Smooth muscle cell (in vitro differentiated cells): ENCODE results near the gene TBCD. TPM values are rescaled to one million over a fixed set of nuclear protein-coding genes. Genes with fewer than 3 reads are reported as not detected.

Source experiments
- DNase-seq: peaks from one replicate; lab custom pipeline; 2025; ENCODE audit not compliant: unreplicated experiment; lab: John Stamatoyannopoulos, UW
- H2AFZ ChIP-seq: fragments of 200-600 bp; sonication (generic); 2 replicates; pipeline ENCODE4 v1.6.0; 2016; ENCODE audit warnings: antibody characterized with exemption, low read depth, mild to moderate bottlenecking
- H3F3A ChIP-seq: fragments of 200-600 bp; sonication (generic); 2 replicates; pipeline ENCODE4 v1.6.0; 2017; ENCODE audit warnings: antibody characterized with exemption, low read depth
- H3K27ac ChIP-seq: fragments of 200-600 bp; sonication (generic); 2 replicates; pipeline ENCODE4 v1.5.1; 2016; ENCODE audit warnings: low read depth, mild to moderate bottlenecking
- H3K27me3 ChIP-seq: fragments of 200-600 bp; sonication (generic); 2 replicates; pipeline ENCODE4 v1.6.1; 2016; ENCODE audit warnings: low read depth, mild to moderate bottlenecking
- H3K36me3 ChIP-seq: fragments of 200-600 bp; sonication (generic); 2 replicates; pipeline ENCODE4 v1.5.1; 2016; ENCODE audit warnings: low read depth
- H3K4me1 ChIP-seq: fragments of 200-600 bp; sonication (generic); 2 replicates; pipeline ENCODE4 v1.5.1; 2016; ENCODE audit warnings: low read depth
- H3K4me2 ChIP-seq: fragments of 200-600 bp; sonication (generic); 2 replicates; pipeline ENCODE4 v1.6.0; 2016; ENCODE audit warnings: mild to moderate bottlenecking
- H3K4me3 ChIP-seq: fragments of 200-600 bp; sonication (generic); 2 replicates; pipeline ENCODE4 v1.5.1; 2016; ENCODE audit warnings: mild to moderate bottlenecking
- H3K79me2 ChIP-seq: fragments of 200-600 bp; sonication (generic); 2 replicates; pipeline ENCODE4 v1.6.0; 2016; ENCODE audit warnings: low read depth, mild to moderate bottlenecking
- H3K9ac ChIP-seq: fragments of 200-600 bp; sonication (generic); 2 replicates; pipeline ENCODE4 v1.6.0; 2016; ENCODE audit warnings: low read depth
- H3K9me3 ChIP-seq: fragments of 200-600 bp; sonication (generic); replicated peaks from 2 replicates; pipeline ENCODE4 v1.5.1; 2016; ENCODE audit warnings: low read depth
- H4K20me1 ChIP-seq: fragments of 200-600 bp; sonication (generic); 2 replicates; pipeline ENCODE4 v1.6.0; 2016; ENCODE audit warnings: low read depth
- CTCF ChIP-seq: fragments of 200-600 bp; sonication (generic); IDR thresholded peaks from 2 replicates; pipeline ENCODE4 v1.5.1; 2017; ENCODE audit warnings: borderline replicate concordance, mild to moderate bottlenecking, antibody characterized with exemption; ENCODE audit not compliant: insufficient read depth, poor library complexity, severe bottlenecking
- polyA plus RNA-seq: library from polyadenylated mRNA; unstranded; fragments of >200 nt; fragmentation: Nextera tagmentation; extraction: Ambion mirVana; gene quantifications from 2 replicates; pipeline ENCODE4 v1.2.1, GENCODE V29; 2016
- total RNA-seq: library from RNA; depleted of rRNA; stranded (reverse); fragments of >200 nt; gene quantifications from 2 replicates; pipeline ENCODE4 v1.2.3, GENCODE V29; 2014

Gene TBCD
- total and polyA plus RNA-seq, 2 experiments from 2014 or later = 29.1 to 38.8 TPM

- Histone ChIP-seq H3K4me2 (no peak overlapping the region), H4K20me1 (no peaks in the 10 kb centered on the region), H3F3A (no peaks in the 10 kb centered on the region), H3K9ac (no peak overlapping the region), H3K79me2 (no peaks in the 10 kb centered on the region), H3K4me3 (no peak overlapping the region), H3K36me3 (peaks cover 8% of the 10 kb centered on the region), H2AFZ (no peak overlapping the region), H3K9me3 (no peaks in the 10 kb centered on the region), H3K27ac (no peak overlapping the region), H3K4me1 (no peaks in the 10 kb centered on the region), H3K27me3 (no peaks in the 10 kb centered on the region)
- no peak for TF ChIP-seq CTCF
- DNase-seq = no peak
These were observed 241.1 kb downstream of the TBCD start for GRCh38 chr17:82993005-82993404.

Other genes starting within 250 kb of the TBCD start
- 27.1 and 27.3 TPM in 2 replicates for gene FOXK2, start 232.3 kb upstream of the TBCD start, total RNA-seq
- 25.9 and 39.3 TPM in 2 replicates for gene FOXK2, start 232.3 kb upstream of the TBCD start, polyA plus RNA-seq
- gene WDR45B, start 103.6 kb upstream of the TBCD start, total RNA-seq = 76.7 and 94.6 TPM in 2 replicates
- gene WDR45B, start 103.6 kb upstream of the TBCD start, polyA plus RNA-seq = 73.0 and 80.5 TPM in 2 replicates
- 5.6 and 12.0 TPM in 2 replicates for gene RAB40B, start 53.4 kb upstream of the TBCD start, total RNA-seq
- 16.0 and 20.5 TPM in 2 replicates for gene RAB40B, start 53.4 kb upstream of the TBCD start, polyA plus RNA-seq
- 12.8 and 16.8 TPM in 2 replicates for gene FN3KRP, start 35.4 kb upstream of the TBCD start, total RNA-seq
- gene FN3KRP, start 35.4 kb upstream of the TBCD start, polyA plus RNA-seq = 26.9 and 34.8 TPM in 2 replicates
- gene FN3K, start 16.4 kb upstream of the TBCD start, total RNA-seq = 0.94 and 1.3 TPM in 2 replicates
- 1.2 and 2.5 TPM in 2 replicates for gene FN3K, start 16.4 kb upstream of the TBCD start, polyA plus RNA-seq
- gene ZNF750, start 88.0 kb downstream of the TBCD start, total RNA-seq = 4.5 and 7.1 TPM in 2 replicates
- 0.93 and 3.2 TPM in 2 replicates for gene ZNF750, start 88.0 kb downstream of the TBCD start, polyA plus RNA-seq